ENCODE measurements around the gene UBL5.

The UBL5 gene

GRCh38 chr19:9857920-9858746 lies 30.4 kb downstream of the UBL5 start:
- TF ChIP-seq POLR2AphosphoS5 (IDR thresholded peaks at IDR 0.05; ENCODE audit: low read depth, low read length) (0 out of 2 replicates have a peak, but pooled peaks have one; percentile 32), TAF1 (IDR thresholded peaks at IDR 0.05; ENCODE audit: borderline replicate concordance, insufficient read depth, low read length) (no peak)

GRCh38 chr19:9858766-9859165 lies 31.0 kb downstream of the UBL5 start:
- TF ChIP-seq SIN3A (IDR thresholded peaks at IDR 0.05; ENCODE audit: borderline replicate concordance, insufficient read depth, low read length) (no peak), REST (IDR thresholded peaks at IDR 0.05; ENCODE audit: insufficient read depth in 1 of 2, low read depth in 2 of 2, low read length in 2 of 2) (no peak), FOXP2 (optimal IDR thresholded peaks at IDR 0.05; ENCODE audit: borderline replicate concordance, extremely low read depth, extremely low read length, insufficient read depth) (no peak), TAF1 (IDR thresholded peaks at IDR 0.05; ENCODE audit: borderline replicate concordance, insufficient read depth, low read length) (no peak), POLR2AphosphoS5 (IDR thresholded peaks at IDR 0.05; ENCODE audit: low read depth, low read length) (no peak)

GRCh38 chr19:9860407-9860806 lies 32.7 kb downstream of the UBL5 start:
- TF ChIP-seq FOXP2 (optimal IDR thresholded peaks at IDR 0.05; ENCODE audit: borderline replicate concordance, extremely low read depth, extremely low read length, insufficient read depth), result no peak
- no peak for TF ChIP-seq TAF1 (IDR thresholded peaks at IDR 0.05; ENCODE audit: borderline replicate concordance, insufficient read depth, low read length)
- no peak for TF ChIP-seq REST (IDR thresholded peaks at IDR 0.05; ENCODE audit: insufficient read depth in 1 of 2, low read depth in 2 of 2, low read length in 2 of 2)
- no peak for TF ChIP-seq SIN3A (IDR thresholded peaks at IDR 0.05; ENCODE audit: borderline replicate concordance, insufficient read depth, low read length)
- TF ChIP-seq POLR2AphosphoS5 (IDR thresholded peaks at IDR 0.05; ENCODE audit: low read depth, low read length), result no peak

GRCh38 chr19:9861503-9861902 lies 33.8 kb downstream of the UBL5 start:
- TF ChIP-seq FOXP2 (optimal IDR thresholded peaks at IDR 0.05; ENCODE audit: borderline replicate concordance, extremely low read depth, extremely low read length, insufficient read depth) (no peak), SIN3A (IDR thresholded peaks at IDR 0.05; ENCODE audit: borderline replicate concordance, insufficient read depth, low read length) (no peak), POLR2AphosphoS5 (IDR thresholded peaks at IDR 0.05; ENCODE audit: low read depth, low read length) (no peak), REST (IDR thresholded peaks at IDR 0.05; ENCODE audit: insufficient read depth in 1 of 2, low read depth in 2 of 2, low read length in 2 of 2) (no peak), TAF1 (IDR thresholded peaks at IDR 0.05; ENCODE audit: borderline replicate concordance, insufficient read depth, low read length) (no peak)

GRCh38 chr19:9862938-9863337 lies 35.2 kb downstream of the UBL5 start:
- TF ChIP-seq FOXP2 (optimal IDR thresholded peaks at IDR 0.05; ENCODE audit: borderline replicate concordance, extremely low read depth, extremely low read length, insufficient read depth), result no peak
- TF ChIP-seq POLR2AphosphoS5 (IDR thresholded peaks at IDR 0.05; ENCODE audit: low read depth, low read length), result no peak
- TF ChIP-seq REST (IDR thresholded peaks at IDR 0.05; ENCODE audit: insufficient read depth in 1 of 2, low read depth in 2 of 2, low read length in 2 of 2), result no peak
- no peak for TF ChIP-seq SIN3A (IDR thresholded peaks at IDR 0.05; ENCODE audit: borderline replicate concordance, insufficient read depth, low read length)
- TF ChIP-seq TAF1 (IDR thresholded peaks at IDR 0.05; ENCODE audit: borderline replicate concordance, insufficient read depth, low read length), result no peak

Data from PFSK-1 (cell line).